Myocyte (in vitro differentiated cells): ENCODE data around the gene IRS1. TPM values are rescaled to one million over a fixed set of nuclear protein-coding genes. Genes with fewer than 3 reads are reported as not detected.
"Not testable (repeated sequence)": the region's sequence is repeated elsewhere in the genome, so short reads cannot be mapped to it uniquely, and the experiment has no call there.

Experiments
- DNase-seq: peaks from one replicate; pipeline ENCODE4 v3.0.0-alpha.2; 2012; ENCODE audit warnings: low read depth
- polyA plus RNA-seq: library from polyadenylated mRNA; unstranded; fragments of >200 nt; gene quantifications from one replicate; pipeline ENCODE4 v1.2.1, GENCODE V29; 2012; ENCODE audit warnings: missing spikeins
- total RNA-seq: library from RNA; depleted of rRNA; stranded (reverse); fragments of >200 nt; gene quantifications from 2 replicates; pipeline ENCODE4 v1.2.3, GENCODE V29; 2014

Gene IRS1, protein sequence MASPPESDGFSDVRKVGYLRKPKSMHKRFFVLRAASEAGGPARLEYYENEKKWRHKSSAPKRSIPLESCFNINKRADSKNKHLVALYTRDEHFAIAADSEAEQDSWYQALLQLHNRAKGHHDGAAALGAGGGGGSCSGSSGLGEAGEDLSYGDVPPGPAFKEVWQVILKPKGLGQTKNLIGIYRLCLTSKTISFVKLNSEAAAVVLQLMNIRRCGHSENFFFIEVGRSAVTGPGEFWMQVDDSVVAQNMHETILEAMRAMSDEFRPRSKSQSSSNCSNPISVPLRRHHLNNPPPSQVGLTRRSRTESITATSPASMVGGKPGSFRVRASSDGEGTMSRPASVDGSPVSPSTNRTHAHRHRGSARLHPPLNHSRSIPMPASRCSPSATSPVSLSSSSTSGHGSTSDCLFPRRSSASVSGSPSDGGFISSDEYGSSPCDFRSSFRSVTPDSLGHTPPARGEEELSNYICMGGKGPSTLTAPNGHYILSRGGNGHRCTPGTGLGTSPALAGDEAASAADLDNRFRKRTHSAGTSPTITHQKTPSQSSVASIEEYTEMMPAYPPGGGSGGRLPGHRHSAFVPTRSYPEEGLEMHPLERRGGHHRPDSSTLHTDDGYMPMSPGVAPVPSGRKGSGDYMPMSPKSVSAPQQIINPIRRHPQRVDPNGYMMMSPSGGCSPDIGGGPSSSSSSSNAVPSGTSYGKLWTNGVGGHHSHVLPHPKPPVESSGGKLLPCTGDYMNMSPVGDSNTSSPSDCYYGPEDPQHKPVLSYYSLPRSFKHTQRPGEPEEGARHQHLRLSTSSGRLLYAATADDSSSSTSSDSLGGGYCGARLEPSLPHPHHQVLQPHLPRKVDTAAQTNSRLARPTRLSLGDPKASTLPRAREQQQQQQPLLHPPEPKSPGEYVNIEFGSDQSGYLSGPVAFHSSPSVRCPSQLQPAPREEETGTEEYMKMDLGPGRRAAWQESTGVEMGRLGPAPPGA (N-terminal part only)
- total RNA-seq: 32.3 and 38.1 TPM in 2 replicates
- 11.7 TPM for polyA plus RNA-seq

DNA sequence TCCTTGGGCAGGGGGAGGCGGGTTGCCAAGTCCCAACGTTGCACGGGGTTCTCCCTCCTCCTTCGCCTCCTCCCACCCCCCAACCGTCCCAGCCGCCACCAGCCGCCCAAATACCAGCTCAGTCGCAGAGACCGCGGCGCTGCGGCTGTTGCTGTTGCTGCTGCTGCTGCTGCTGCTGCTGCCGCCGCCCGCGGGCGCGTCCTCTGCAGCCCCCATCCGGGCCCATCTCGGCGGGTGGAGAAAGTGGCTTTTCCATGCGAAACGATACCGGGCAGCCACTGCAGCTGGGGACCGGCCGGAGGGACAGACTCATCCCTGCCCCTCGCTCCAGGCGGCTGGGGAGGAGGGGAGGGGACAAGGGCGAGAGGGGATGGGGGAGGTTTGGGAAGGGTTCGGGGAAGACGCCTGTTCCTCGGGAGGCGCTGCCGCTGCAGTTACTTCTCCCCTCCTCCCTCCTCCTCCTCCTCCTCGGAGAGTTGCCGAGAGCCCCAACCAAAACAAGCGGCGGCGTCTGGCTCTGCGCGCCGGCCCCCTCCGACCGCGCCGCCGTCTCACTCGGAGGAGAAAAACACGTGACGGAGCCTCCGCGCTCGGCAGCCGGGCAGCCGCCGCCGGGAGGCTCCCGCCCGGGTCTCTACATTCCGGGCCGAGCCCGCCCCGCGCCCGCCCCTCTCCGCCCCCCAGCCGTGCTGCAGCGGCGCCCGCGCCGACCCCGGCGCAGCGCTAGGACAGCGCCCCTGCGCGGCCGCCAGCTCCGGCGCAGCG lies at the start of gene IRS1:
IRS1 (minus strand) TSS at position 610 of the 765 bp plus-strand sequence. CDS start 1,082 bp downstream, outside the sequence.
- DNase-seq: peak; percentile 82

DNA sequence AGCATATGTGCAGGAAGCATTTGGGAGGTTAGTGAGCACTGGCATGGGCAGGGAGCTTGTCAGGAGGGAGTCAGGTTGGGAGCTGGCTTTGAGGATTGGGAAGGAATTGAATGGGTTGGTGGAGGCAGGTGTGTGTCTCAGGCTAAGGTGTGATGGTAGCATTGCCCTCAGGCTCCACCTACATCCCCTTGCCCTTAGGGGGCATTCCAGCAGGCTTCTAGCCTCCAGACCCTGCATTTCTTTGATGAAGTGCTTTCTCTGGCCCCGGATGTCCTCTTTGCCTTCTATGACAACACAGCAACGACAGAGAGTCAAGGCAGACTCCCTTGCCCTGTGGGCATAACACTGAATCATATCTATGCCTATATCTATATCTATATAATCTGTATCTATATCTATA lies 49.7 kb upstream of the IRS1 start:
- DNase-seq: no peak

DNA sequence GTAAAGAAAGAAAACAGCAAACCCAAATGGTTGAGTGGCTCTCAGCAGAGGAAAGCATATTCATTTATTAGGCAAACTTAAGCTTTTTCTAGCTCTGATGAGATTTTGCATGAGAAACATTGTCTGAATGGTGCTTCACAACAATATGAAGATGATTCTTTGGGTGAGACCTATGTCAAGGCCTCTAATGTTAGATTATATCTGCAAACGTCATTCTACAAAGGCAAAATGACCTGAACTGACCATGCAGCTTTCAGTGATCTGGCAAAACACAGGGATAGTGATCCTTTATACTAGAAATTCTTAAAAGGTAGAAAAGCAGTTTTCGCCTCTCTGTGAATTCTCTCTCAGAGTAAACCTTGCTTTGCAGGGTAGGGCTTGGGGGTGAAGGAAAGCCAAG lies 47.9 kb upstream of the IRS1 start:
- DNase-seq: no peak

DNA sequence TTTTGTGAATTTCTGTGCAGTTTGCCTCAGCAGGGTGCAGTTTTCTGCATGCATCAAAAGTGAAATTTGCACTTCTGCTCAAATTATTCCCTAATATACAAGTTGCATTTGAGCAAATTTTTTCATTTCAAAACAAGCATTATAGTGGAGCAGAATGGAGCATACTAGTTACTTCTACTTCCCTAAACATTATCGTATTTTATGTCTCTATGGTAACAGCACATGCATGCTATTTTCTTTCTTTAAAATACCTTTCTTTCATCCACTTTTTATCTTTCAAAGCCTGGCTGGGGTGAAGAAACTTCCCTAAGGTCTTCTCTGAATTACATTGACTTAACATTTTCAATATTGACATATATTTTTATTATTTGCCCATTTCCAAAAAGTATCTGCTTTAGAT lies 47.5 kb upstream of the IRS1 start:
- DNase-seq: no peak

DNA sequence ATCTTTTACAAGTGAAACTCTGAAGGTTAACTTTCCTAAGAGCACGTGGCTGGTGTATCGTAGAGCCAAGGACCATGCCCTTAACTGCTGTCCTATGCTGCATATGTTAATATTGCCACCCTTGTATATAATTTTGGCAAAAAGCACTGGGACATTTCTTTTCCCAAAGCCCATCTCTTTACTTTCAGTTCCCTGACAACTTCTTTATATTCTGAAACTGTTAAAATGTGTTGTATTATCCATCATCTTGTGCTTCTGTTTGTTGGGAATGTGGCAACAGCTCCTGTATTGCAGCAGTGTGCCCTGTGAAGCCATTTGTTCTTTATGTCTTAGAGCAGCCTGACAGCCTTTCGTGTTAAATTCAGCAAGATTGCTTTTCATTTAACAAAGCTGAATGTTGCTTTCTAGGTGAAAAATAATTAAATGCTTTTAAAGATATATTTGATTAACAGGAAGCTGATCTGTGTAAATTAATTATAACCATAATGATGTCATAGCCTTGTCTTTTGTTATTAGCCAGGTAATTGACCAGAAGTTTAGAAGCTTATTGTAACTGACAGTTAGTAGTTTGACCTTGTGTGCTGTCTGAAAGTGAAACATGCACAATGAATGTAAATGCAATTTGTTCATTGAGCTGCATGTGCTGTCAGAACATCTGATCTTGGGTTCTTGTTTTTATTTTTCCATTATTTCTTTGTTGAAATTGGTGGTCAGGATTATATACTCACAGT lies 45.9 kb upstream of the IRS1 start:
- no peak for DNase-seq

DNA sequence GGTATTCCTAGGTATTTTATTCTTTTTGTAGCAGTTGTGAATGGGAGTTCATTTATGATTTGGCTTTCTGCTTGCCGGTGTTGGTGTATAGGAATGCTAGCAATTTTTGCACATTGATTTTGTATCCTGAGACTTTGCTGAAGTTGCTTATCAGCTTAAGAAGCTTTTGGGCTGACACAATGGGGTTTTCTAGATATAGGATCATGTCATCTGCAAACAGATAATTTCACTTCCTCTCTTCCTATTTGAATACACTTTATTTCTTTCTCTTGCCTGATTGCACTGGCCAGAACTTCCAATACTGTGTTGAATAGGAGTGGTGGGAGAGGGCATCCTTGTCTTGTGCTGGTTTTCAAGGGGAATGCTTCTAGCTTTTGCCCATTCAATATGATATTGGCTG lies 43.4 kb upstream of the IRS1 start:
- DNase-seq: not testable (repeated sequence)

DNA sequence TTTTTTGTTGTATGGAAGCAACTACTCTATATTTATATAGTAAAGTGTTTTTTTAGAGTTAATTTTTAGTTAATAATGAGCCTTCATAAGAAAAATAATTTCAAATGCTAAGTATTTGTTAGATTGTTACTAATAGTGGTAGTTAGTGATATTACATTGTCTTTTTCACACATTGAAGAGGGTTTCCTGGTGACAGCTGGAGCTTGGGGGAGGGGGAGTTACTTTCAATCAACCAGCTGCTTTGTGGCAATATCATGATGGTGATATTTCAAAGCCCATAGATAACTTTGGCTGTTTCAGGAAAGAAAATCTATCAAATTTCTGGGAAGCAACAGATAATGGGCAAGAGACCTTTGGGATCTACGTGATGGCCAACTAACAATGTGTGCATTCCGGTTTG lies 40.3 kb upstream of the IRS1 start:
- peak; percentile 58 for DNase-seq

DNA sequence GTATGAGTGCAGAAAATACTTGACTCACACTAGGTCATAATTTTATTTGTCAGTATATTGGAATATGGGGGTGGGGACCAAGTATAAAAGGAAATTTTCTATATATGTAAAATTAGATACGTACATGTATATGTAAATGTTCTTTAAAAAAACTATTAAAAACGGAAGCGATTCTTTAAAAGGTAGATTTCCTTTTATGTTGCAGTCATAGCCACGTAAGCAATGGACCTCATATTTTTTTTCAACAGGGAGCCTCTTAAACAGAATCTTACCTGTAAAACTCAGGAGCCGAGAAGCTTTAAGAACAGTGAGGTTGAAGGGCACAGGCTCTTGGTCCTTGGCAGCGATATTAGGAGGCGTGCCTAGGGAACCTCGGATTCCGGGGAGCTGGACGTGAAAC lies 39.5 kb upstream of the IRS1 start:
- DNase-seq: no peak

DNA sequence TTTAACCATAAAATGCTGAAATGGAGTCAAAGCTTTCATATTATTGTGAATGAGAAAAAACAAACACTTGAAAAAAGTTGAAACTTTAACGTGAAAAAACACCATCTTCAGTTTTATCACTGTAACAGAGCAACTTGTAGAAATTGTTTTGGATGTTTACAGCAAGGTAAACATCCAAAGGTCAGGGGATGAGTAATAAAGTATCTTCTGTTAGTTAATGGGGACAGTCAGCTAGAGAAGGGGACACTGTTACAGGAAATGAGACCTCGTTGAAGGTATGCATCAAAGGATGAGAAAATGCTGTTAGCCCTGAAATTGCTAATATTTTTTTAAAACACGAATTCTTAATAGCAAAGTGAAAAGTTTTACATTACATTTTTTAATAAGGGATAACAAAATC lies 39.1 kb upstream of the IRS1 start:
- no peak for DNase-seq

DNA sequence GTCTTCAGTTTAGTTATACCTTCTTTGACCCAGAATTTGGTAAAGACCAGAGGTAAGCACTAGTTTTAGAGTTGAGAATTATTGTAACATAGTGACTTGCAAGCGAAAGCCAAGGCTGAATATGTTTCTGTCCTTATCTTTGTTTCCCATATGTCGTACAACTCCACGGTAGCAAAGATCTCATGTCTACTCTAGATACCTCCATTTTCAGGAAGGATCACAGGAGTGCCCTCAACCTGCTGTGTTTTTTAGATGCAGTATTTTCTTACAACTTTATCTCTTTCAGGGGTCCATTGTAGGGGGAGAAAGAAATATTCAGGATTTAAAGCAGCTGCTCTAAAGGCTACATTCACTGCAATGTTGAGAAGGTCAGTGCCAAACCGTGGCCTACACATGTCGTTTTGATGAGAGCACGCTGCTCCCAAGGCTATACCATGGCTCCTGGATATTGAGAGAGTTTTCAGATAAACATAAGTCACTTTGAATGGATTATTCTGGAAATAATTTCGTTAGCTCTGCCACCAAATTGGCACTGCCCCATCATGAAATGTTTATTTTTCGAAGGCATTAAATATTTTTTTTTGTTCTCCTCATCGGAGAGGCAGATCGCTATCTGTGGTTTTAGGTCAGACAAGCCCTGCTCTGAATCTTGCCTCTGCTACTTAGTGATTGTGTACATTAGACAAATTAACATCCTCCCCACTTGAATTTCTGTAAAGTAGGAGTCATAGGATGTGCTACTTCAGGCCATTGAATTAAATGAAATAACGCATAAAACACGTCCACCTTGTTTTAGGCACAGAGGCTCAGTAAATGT lies 38.4 kb upstream of the IRS1 start:
- DNase-seq: no peak

DNA sequence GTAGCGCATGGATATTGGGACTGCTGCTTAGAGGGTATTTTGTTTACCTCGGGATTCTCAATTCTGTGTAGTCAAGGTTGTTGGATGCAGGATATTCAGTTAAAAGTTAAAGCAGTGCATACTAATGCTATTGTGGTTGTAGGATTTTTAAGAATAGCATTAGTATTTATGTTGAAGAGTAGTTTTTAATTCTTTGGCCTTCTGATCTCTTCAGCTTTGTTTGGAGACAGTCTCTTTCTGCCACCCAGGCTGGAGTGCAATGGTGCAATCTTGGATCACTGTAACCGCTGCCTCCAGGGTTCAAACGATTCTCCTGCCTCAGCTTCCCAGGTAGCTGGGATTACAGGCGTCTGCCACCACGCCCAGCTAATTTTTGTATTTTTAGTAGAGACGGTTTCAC lies 37.7 kb upstream of the IRS1 start:
- DNase-seq: no peak

DNA sequence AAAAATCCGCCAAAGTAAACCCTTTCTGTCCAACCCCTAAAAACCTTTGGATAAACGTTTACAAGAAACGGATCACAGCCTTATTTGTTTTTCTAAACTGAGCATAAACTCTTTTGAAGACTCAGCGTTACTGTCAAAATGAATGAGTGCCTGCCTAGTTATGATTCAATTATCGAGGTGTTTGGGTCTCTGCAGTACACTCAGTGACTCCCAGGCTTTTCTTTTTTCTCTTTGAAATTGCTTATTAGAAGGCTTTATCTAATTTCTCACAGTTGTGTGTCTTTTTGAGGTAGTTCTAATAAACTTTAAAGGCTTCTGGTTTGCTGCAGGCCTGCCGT lies 36.9 kb upstream of the IRS1 start:
- DNase-seq: no peak

DNA sequence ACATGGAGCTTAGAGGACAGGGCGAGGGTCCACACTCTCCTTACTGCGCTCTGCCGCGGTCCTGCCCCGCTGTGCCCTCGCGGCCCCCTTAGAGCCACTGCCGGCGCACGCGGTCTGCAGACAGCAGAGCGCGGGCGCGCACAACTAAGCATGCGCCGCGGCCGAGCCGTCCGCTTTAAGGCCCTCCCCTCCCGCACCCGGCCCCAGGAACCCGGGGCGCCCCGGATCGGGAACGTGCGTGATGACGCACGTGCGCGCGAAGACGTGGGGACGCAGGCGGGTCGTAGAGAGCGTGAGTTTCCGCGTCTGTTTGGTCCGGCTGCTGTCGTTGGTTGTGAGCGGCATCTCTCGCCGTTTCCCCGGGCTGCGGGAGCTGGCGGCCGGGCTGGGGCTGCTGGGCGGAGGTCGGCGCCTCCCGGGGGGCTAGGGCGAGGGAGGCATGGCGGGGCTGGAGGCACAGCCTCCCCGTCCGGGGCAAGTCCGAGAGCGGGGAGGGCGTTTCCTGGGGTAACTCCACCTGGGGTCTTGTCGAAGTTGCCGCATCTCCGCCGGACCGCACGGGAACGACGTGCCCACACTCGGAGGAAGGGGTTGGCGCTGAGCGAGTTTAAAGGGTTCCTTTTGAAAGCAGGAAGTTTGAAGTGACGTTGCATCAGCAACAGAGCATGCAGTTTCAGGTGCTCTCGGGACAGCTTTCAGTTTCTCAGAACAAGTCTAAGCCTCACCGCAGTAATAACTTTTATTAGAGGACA lies 36.4 kb upstream of the IRS1 start, which contains the start of gene RHBDD1:
RHBDD1 (plus strand) TSS at position 259 of the 752 bp plus-strand sequence. CDS start 28,640 bp downstream, outside the sequence.
- peak; percentile 93 for DNase-seq

DNA sequence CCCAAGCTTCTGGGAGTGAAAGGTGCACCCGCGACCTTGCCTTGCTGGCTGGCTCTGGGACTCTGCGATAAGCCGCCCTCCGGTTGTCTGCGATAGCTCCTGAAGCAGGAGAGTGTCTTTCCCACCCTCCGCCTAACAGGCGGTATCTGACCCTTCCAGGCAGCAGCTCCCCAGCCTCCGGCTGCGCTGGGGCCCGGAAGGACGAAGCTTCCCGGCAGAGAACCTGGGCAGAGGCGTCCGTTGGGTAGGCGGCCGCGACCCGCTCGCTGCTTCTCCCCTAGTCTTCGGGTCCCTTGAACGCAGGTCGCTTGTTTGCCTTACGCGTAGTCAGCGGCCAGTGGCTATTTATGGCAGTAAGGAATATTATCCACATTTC lies 35.8 kb upstream of the IRS1 start:
- DNase-seq: no peak

DNA sequence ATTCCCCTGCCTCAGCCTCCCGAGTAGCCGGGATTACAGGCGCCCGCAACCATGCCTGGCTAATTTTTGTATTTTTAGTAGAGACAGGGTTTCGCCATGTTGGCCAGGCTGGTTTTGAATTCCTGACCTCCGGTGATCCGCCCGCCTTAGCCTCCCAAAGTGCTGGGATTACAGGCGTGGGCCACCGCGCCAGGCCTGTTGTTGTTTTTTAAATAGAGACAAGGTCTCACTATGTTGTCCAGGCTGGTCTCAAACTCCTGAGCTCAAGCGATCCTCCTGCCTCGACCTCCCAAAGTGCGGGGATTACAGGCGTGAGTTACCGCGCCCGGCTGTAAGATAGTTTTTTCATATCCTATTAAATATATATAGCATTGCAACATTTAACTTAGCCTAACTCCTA lies 35.3 kb upstream of the IRS1 start:
- not testable (repeated sequence) for DNase-seq

DNA sequence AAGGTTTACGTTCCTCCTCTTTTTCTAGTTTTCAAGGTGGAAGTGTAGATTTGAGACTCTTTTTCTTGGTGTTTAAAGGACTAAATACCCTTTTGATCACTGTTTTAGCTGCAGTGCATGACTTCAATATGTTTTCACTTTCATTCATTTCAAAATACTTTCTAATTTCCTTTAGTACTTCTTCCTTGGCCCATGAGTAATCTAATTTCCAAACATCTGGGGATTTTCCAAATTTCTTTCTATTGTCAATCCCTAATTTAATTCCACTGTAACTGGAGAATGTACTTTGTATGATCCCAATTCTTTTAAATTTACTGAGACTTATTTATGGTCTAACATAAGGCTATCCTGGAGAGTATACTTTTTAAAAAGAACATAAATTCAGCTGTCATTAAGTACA lies 32.4 kb upstream of the IRS1 start:
- DNase-seq: no peak

DNA sequence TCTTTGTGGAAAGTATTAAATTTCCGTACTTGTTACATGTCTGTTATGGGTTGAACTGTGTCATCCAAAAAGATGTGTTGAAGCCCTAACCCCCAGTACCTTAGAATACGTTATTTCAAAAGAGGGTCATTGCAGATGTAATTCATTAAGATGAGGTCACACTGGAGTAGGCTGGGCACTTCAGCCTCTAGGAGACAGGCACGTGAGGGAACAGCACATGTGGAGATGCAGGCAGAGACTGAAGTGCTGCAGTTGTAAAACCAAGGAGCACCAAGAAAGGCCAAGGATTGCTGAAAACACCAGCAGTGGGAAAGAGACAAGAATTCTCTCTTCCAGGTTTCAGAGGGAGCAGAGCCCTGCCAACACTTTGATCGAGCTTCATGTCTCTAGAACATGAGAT lies 31.6 kb upstream of the IRS1 start:
- no peak for DNase-seq

DNA sequence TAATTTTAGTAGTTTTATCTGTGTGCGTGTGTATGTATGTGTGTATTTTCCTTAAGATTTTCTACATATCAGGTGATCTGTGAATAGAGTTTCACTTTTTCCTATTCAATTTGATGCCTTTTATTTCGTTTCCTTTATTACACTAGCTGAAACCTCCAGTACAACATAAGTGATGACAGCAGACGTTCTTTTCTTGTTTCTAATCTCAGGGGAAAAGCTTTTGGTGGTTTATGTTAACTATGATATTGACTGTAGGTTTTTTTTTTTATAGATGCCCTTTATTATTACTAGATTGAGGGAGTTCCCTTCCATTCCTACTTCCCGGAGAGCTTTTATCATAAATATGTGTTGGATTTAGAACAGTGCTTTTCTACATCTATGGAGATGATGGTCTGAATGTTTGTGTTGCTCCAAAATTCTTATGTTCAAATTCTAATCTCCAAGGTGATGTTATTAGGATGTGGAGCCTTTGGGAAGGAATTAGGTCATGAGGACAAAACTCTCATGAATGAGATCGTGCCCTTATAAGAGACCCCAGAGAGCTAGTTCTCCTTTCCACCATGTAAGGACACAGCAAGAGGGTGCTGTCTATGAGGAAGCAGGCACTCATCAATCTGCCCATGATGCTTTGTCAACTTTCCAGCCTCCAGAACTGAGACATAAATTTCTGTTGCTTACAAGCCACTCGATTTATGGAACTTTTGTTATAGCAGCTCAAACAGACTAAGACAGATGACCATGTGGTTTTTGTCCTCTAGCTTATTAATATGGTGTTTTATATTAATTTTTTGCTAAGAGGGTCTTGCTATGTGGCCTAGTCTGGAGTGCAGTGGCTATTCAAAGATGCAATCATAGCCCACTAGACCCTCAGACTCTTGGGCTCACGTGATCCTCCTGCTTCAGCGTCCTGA lies 30.4 kb upstream of the IRS1 start:
- DNase-seq: no peak
